H1 (cell line): ENCODE data around the gene SNAPIN. TPM values are rescaled to one million over a fixed set of nuclear protein-coding genes. Genes with fewer than 3 reads are reported as not detected.

Experiments
- CEBPB ChIP-seq: IDR thresholded peaks from 2 replicates; pipeline ENCODE4 v1.6.1; 2012; ENCODE audit warnings: low read depth, low read length
- CHD7 ChIP-seq: fragments of 300-600 bp; sonication (generic); IDR thresholded peaks from 2 replicates; pipeline ENCODE4 v1.7.1; 2012; ENCODE audit warnings: low read length, moderate library complexity, mild to moderate bottlenecking, inconsistent platforms; ENCODE audit not compliant: insufficient replicate concordance
- JUND ChIP-seq: IDR thresholded peaks from 2 replicates; pipeline ENCODE4 v1.6.1; 2011; ENCODE audit warnings: mild to moderate bottlenecking, improper control_type of control experiment, low read length
- TAF7 ChIP-seq: optimal IDR thresholded peaks from 2 replicates; pipeline ENCODE3; 2011; ENCODE audit warnings: low read depth, mild to moderate bottlenecking, inconsistent platforms, low read length, moderate library complexity, borderline replicate concordance
- TEAD4 ChIP-seq: IDR thresholded peaks from 2 replicates; pipeline ENCODE4 v1.6.1; 2012; ENCODE audit warnings: low read depth, low read length, inconsistent platforms, mixed read lengths
- polyA plus RNA-seq, 7 experiments: library from polyadenylated mRNA; depleted of rRNA in 3 of 7; stranded (reverse) in 5 of 7; unstranded in 2 of 7; fragments of >200 nt in 5 of 7; fragments of 200-250 nt in 2 of 7; gene quantifications; 1 replicate in 5 of 7; 2 replicates in 1 of 7; 4 replicates in 1 of 7; pipeline versions ENCODE4 v1.2.1 to v1.2.3, GENCODE V29; 2011 to 2013; ENCODE audit warnings: missing spikeins in 2 of 7, mixed read lengths in 2 of 7
- total RNA-seq: library from RNA; stranded (reverse); fragmentation: NEBNext Ultra II Directional; extraction: Animal tissue kit (Norgen Biotek cat#: 25700); gene quantifications from 2 replicates; pipeline ENCODE4 v1.2.1, GENCODE V29; 2021

Gene SNAPIN
- total and polyA plus RNA-seq, 2 of the 8 experiments (the other 6 are each of a cell fraction or from before 2014, with no cell fraction given), result 25.7 to 31.1 TPM

- no peak for TF ChIP-seq CHD7
- TF ChIP-seq CEBPB, result no peak
- no peak for TF ChIP-seq JUND
- no peak for TF ChIP-seq TEAD4
- no peak for TF ChIP-seq TAF7
Measured at GRCh38 chr1:153608742-153609584, 49.5 kb upstream of the SNAPIN start (continued).
